Measurements from ENCODE around the gene NUB1.
A peak's percentile ranks its signal among the peaks of the same experiment; 100 is the strongest.

The NUB1 gene

DNA sequence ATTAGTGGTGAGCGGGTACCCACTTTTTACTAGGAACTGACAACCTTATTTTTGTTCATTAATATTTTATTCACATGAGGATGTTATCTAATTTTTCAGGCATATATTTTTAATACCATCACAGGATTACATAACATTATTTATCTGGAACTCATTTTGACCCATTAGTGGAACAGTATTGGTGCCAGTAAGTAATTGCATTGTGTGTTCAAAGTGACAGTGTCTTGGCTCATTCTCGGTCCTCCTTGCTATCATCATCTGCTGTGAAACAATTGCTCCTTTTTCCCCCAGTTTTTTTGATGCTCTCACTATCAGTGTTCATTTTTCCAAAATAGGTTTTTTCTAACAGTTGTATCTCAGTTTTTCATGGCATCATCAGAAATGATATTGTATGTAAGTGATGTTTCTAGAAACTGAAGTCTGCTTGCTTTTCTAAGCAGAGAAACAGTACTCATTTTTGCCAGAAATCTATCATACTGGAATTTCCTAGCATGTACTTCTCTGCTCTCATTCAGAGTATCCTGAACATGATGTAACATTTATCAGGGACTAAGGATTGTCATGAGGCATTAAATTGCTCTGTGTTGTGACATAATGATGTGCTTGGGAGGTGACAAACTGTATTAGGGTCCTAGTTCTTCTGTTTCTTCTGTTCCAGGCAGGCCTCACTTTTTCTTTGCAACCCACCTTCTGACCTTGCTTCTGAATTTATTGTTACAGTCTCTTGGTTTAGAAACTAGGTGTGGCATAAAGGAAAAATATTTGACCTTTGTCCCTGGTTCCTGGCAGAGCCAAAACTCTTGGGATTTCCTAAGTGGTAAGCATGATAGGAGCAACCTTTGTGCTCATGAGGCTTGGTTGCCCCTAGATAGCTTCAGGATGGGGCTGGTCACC, 4.2 kb downstream of the NUB1 start:
- Mint-ChIP-seq H3K9me3 (no peaks in the 10 kb centered on the region), H3K36me3 (peaks cover 11 to 13% of the 10 kb centered on the region in 2 donors), H3K4me3 (no peak overlapping the region), H3K27ac (peak overlapping the region; percentile 20), H3K4me1 (peaks cover 22 to 42% of the 10 kb centered on the region in 2 donors), H3K27me3 (no peaks in the 10 kb centered on the region)
- ATAC-seq (replicated peaks) (no peak), DNase-seq (no peak)

DNA sequence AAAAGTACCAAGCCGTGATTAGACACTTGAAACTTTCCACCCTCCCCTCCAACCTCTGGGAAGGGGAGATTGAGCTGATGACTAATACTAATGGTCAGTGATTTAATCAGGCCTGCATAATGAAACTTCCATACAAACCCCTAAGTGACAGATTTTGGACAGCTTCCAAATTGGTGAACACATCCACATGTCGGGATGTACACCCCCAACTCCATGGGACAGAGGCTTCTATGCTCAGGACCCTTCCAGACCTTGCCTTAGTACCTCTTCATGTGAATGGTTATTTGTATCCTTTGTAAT, 4.8 kb downstream of the NUB1 start:
- Mint-ChIP-seq H3K9me3 (no peaks in the 10 kb centered on the region), H3K27ac (peak overlapping the region; percentile 25), H3K4me3 (no peak overlapping the region), H3K4me1 (peaks cover 24 to 46% of the 10 kb centered on the region in 2 donors), H3K27me3 (no peaks in the 10 kb centered on the region), H3K36me3 (peaks cover 11 to 13% of the 10 kb centered on the region in 2 donors)
- DNase-seq (no peak), ATAC-seq (replicated peaks) (no peak)

DNA sequence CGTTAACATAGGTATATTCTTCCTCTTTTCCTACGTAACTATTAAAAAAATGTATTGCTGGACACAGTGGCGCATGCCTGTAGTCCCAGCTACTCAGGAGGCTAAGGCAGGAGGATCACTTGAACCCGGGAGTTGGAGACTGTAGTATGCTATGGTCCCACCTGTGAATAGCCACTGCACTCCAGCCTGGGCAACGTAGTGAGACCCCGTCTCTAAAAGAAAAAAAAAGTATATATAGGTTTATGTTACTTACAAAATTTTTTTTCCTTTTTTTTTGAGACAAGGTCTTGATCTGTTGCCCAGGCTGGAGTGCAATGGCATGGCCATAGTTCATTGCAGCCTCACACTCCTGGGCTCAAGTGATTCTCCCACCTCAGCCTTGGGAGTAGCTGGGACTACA, 5.6 kb downstream of the NUB1 start:
- no peak overlapping the region for H3K4me3 Mint-ChIP-seq
- peaks cover 31 to 54% of the 10 kb centered on the region in 2 donors for H3K4me1 Mint-ChIP-seq
- H3K27me3 Mint-ChIP-seq, result no peaks in the 10 kb centered on the region
- no peak for ATAC-seq (replicated peaks)
- no peaks in the 10 kb centered on the region for H3K9me3 Mint-ChIP-seq
- no peak for DNase-seq
- H3K27ac Mint-ChIP-seq, result no peak overlapping the region
- H3K36me3 Mint-ChIP-seq, result peaks cover 11 to 18% of the 10 kb centered on the region in 2 donors

DNA sequence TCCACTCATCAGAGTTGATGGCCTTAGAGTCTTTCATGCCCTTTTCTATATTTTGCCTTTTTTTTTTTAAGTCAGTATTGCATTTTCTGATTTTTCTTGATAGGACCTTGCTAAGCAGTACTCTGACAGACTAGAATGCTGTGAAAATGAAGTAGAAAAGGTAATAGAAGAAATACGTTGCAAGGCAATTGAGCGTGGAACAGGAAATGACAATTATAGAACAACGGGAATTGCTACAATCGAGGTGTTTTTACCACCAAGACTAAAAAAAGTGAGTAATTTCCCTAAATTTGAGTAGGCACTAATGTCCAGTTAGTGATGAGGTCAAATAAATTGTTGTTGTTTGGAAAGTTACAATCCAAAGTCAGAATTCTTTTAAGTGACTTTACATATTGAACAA, 7.4 kb downstream of the NUB1 start:
- ATAC-seq (replicated peaks), result no peak
- no peaks in the 10 kb centered on the region for H3K9me3 Mint-ChIP-seq
- H3K36me3 Mint-ChIP-seq, result peaks cover 12 to 27% of the 10 kb centered on the region in 2 donors
- no peaks in the 10 kb centered on the region for H3K27me3 Mint-ChIP-seq
- H3K27ac Mint-ChIP-seq, result peak overlapping the region; percentile 99
- DNase-seq, result no peak
- peak overlapping the region; percentile 80 to 93 for H3K4me3 Mint-ChIP-seq
- peaks cover 34 to 54% of the 10 kb centered on the region in 2 donors for H3K4me1 Mint-ChIP-seq

DNA sequence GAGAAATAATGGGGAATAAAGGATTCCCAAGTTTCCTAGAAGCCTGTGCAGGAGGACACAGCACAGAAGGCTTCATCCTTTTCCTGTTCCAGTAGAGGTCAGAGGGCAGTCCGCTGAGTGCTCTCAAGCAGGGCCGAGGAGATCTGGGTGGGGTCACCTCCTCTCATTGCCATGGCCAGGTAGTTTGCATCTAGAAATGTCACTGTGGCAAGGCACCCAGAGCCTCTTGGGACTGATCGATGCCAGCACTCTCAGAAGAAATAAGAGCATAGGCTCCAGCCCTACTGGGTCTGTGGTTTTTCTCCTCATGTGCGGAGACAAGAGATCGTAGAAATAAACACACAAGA, 7.9 kb downstream of the NUB1 start:
- peak overlapping the region; percentile 99 for H3K27ac Mint-ChIP-seq
- H3K4me3 Mint-ChIP-seq, result peak overlapping the region; percentile 80 to 93
- H3K27me3 Mint-ChIP-seq, result no peaks in the 10 kb centered on the region
- no peaks in the 10 kb centered on the region for H3K9me3 Mint-ChIP-seq
- ATAC-seq (replicated peaks), result peak; percentile 78 to 81
- peaks cover 12 to 31% of the 10 kb centered on the region in 2 donors for H3K36me3 Mint-ChIP-seq
- no peak for DNase-seq
- H3K4me1 Mint-ChIP-seq, result peaks cover 34 to 54% of the 10 kb centered on the region in 2 donors

DNA sequence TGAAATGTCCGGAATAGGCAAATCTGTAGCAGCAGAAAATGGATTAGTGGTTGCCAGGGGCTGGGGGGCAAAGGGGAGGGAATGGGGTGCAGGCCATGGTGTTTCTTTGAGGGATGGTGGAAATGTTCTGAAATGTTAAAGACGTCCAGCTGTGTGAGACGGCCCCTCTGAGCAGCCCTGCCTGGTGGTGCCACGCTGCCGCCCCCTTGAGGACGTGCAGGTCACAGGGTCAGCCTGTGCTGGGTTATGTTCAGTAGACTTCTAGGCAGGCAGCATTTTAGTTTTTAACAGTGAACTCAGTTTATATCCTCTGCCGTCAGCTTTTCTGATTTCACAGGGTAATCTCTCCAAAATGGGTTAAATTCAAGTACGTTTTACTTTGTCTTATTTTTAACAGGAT, 9.4 kb downstream of the NUB1 start:
- Mint-ChIP-seq H3K9me3 (no peaks in the 10 kb centered on the region), H3K4me1 (peaks cover 31 to 53% of the 10 kb centered on the region in 2 donors), H3K27ac (peak overlapping the region; percentile 90), H3K4me3 (peak overlapping the region; percentile 13 to 47), H3K27me3 (no peaks in the 10 kb centered on the region), H3K36me3 (peaks cover 12 to 38% of the 10 kb centered on the region in 2 donors)
- no peak for ATAC-seq (replicated peaks)
- DNase-seq, result peak; percentile 26

DNA sequence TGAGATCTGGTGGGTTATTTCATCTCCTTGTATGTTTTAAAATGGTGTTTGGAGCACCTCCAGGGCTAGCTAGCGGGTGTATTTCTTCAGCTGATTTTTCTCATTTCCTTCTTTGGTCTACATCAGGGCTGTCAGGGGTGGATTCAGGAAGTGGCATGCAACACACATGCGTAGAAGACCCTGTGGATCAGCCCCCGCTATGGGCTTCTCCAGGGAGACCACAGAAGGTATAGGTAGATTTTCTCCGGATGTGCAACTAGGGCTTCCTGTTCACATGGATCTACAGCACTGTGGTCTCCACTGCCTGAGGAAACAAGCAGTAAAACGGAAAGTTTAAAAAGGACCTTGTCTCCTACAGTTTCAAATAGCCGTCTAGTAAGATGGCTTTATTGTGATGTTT, 10.4 kb downstream of the NUB1 start:
- ATAC-seq (replicated peaks) (peak; percentile 54 to 59), DNase-seq (peak; percentile 66)
- peaks cover 15 to 45% of the 10 kb centered on the region in 2 donors for H3K36me3 Mint-ChIP-seq
- peak overlapping the region; percentile 90 for H3K27ac Mint-ChIP-seq
- H3K4me1 Mint-ChIP-seq, result peaks cover 30 to 46% of the 10 kb centered on the region in 2 donors
- H3K9me3 Mint-ChIP-seq, result no peaks in the 10 kb centered on the region
- peak overlapping the region; percentile 54 to 76 for H3K4me3 Mint-ChIP-seq
- H3K27me3 Mint-ChIP-seq, result no peaks in the 10 kb centered on the region

DNA sequence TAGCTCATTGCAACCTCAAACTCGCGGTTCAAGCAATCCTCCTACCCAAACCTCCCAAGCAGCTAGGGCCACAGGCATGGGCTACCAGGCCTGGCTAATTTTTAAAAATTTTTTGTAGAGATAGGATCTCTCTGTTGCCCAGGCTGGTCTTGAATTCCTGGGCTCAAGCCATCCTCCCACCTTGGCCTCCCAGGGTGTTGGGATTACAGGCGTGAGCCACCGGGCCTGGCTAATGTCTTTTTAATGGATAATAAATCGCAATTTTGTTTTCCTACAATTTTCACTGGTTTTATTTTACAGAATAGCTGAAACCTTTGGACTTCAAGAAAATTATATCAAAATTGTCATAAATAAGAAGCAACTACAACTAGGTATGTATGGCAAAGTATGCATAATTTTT, 10.9 kb downstream of the NUB1 start:
- Mint-ChIP-seq H3K27ac (no peak overlapping the region), H3K27me3 (no peaks in the 10 kb centered on the region), H3K36me3 (peaks cover 17 to 48% of the 10 kb centered on the region in 2 donors), H3K4me1 (peaks cover 30 to 46% of the 10 kb centered on the region in 2 donors), H3K4me3 (no peak overlapping the region), H3K9me3 (no peaks in the 10 kb centered on the region)
- ATAC-seq (replicated peaks) (no peak), DNase-seq (no peak)

DNA sequence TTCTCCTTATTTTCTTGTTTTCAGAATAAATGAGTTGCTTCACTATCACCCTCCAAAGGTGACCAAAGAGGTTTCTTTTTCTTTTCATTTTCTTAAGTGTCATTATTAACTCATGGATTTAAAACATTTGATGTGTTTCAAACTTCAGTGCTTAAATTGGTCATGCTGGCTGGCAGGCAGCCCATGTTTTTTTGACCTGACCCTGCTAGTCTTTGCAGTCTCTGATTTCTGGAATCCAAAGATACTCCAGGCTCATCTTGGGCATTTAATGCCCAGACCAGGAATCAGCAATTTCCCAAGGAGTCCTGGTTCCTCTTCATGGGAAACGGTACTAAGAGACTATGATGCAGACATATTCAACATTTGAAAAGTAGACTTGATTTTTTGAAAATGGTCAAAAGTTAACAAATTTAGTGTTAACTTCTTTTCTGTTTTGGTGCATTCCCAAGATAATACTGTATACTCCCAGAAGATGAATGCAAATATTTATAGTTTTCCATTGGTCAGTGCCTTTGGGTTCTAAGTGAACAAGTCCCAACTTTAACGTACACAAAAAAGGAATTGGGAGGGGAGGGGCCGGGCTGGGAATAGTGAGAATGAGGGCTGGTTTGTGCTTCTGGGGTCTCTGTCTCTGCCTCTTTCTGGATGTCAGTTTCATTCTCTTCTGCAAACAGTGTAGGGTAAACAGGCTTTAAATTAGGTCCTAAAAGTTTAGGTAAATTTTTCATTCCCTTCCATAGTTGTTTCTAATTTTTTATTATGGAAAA, 19.8 kb downstream of the NUB1 start:
- no peaks in the 10 kb centered on the region for H3K27me3 Mint-ChIP-seq

DNA sequence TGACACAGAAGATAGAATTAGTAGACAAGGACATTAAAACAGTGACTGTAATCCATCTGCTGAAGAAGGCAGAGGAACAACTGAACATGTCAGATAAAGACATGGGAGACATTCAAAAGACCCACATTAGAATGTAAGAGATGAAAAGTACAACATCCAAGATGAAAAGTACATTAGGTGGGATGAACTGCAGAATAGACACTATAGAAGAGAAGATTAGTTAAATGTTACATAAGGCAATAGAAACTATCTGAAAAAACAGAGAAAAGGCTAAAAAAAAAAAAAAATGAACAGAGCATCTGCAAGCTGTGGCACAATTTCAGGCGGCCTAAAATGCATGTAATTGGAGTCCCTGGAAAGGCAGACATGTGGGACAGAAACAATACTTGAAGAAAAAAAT, 21.6 kb downstream of the NUB1 start:
- Mint-ChIP-seq H3K4me1 (peaks cover 3 to 4% of the 10 kb centered on the region in 2 donors), H3K36me3 (peaks cover 36 to 42% of the 10 kb centered on the region in 2 donors), H3K9me3 (no peaks in the 10 kb centered on the region), H3K27me3 (no peaks in the 10 kb centered on the region), H3K27ac (no peak overlapping the region), H3K4me3 (no peak overlapping the region)
- DNase-seq (no peak), ATAC-seq (replicated peaks) (no peak)

More for the DNA sequence above, 19.8 kb downstream of the NUB1 start:
- Mint-ChIP-seq H3K4me3 (no peak overlapping the region), H3K27ac (no peak overlapping the region), H3K4me1 (no peaks in the 10 kb centered on the region), H3K36me3 (peaks cover 42 to 43% of the 10 kb centered on the region in 2 donors), H3K9me3 (no peaks in the 10 kb centered on the region)
- DNase-seq (no peak), ATAC-seq (replicated peaks) (no peak)

DNA sequence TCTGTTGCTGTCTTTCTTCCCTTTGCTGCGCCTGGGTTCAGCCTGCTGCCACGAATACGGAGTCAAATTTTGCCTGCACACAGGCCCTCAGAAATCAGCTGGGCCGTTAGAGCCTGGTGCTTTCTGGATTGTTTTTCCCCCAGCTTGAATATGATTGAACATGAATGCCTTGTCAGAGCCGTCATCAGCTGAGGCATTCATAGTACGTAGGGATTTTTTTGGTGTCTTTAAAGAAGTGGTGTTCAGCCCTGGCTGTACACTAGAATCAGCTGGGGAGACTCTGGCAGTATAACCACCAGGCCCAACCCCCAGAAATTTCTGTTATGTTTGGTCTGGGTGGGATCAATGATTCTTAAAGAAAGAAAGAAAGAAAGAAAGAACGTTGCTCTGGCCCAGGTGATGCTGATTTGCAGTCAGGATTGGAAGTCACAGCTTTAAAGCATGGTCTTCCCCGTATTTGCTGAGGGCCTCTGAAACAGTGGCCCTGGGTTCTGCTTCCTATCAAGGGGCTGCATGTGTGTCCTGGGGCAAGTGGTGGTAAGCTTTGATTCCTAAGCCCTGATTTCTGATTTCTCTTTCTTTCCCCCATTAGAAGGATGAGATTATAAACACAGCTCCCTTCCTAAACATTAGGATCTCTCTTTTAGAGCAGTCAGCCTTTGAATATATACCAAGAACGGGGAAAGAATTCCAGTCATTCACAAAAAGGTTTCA, 24.7 kb downstream of the NUB1 start:
- DNase-seq (no peak), ATAC-seq (replicated peaks) (no peak)
- Mint-ChIP-seq H3K36me3 (peaks cover 28 to 52% of the 10 kb centered on the region in 2 donors), H3K4me1 (peaks cover 5 to 6% of the 10 kb centered on the region in 2 donors), H3K9me3 (no peaks in the 10 kb centered on the region), H3K4me3 (no peak overlapping the region), H3K27ac (peak overlapping the region; percentile 75), H3K27me3 (no peaks in the 10 kb centered on the region)

DNA sequence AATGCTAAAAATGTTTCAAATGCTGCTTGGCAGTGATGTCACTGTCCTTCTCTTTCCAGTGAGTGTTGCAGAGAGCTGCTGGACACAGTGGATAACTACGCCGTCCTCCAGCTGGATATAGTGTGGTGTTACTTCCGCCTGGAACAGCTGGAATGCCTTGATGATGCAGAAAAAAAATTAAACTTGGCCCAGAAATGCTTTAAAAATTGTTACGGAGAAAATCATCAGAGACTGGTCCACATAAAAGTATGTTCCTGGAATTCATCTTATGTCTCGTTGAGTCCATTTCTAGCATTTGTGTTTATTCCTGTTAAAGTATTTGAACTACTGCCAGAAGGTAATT, 25.2 kb downstream of the NUB1 start:
- H3K27ac Mint-ChIP-seq, result no peak overlapping the region
- peaks cover 28 to 52% of the 10 kb centered on the region in 2 donors for H3K36me3 Mint-ChIP-seq
- H3K4me1 Mint-ChIP-seq, result peaks cover 5 to 6% of the 10 kb centered on the region in 2 donors
- DNase-seq (no peak), ATAC-seq (replicated peaks) (no peak)
- H3K27me3 Mint-ChIP-seq, result no peaks in the 10 kb centered on the region
- H3K9me3 Mint-ChIP-seq, result no peaks in the 10 kb centered on the region
- H3K4me3 Mint-ChIP-seq, result no peak overlapping the region

DNA sequence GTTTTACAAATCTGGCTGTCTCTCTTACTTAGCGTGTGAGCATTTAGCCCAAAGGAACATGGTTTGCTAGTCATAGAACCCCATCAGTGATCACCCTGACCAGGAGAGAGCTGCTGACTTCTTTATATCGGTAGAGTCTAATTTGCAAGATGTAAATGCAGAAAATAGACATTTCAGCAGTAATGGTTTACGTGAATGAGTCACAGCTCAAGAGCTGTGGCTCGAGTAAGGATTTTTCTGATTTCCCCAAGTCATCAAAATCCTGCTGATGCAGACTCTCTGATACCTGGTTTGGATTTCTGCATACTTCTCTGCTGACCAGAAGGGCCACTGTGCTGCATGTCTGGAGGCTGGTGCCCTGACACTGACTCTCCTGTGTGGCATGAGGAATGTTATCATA, 25.7 kb downstream of the NUB1 start:
- Mint-ChIP-seq H3K27ac (no peak overlapping the region), H3K27me3 (no peaks in the 10 kb centered on the region), H3K4me1 (peaks cover 5 to 6% of the 10 kb centered on the region in 2 donors), H3K4me3 (no peak overlapping the region), H3K36me3 (peaks cover 27 to 52% of the 10 kb centered on the region in 2 donors), H3K9me3 (no peaks in the 10 kb centered on the region)
- ATAC-seq (replicated peaks) (no peak), DNase-seq (no peak)

DNA sequence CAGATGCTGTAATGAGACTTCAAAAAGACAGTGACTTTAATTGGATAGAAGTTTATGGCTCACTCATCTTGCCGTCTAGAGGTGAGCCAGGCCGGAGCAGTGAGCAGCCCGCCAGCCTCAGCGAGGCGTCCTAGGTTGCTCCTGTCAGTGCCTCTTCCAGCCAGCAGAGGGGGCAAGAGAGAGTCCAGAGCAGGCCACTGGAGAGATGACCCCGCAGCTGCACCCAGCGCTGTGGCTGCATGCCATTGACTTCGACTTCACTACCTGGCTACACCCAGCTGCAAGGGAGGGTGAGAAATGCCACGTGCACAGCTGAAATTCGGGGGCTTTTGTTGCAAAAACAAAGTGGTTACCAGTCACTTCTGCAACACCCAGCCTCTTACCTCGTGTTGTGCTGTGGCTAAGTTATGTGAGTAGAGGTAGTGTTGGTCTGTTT, 26.5 kb downstream of the NUB1 start:
- Mint-ChIP-seq H3K4me1 (peaks cover 5 to 6% of the 10 kb centered on the region in 2 donors), H3K9me3 (no peaks in the 10 kb centered on the region), H3K4me3 (no peak overlapping the region), H3K27ac (no peak overlapping the region), H3K36me3 (peaks cover 22 to 51% of the 10 kb centered on the region in 2 donors), H3K27me3 (no peaks in the 10 kb centered on the region)
- DNase-seq (peak; percentile 66), ATAC-seq (replicated peaks) (peak; percentile 99 to 100)

Data from stimulated activated naive B cell treated with anti-CD40 and anti-IgM and Interleukin-4, amounts not matched to agents 10 μg/mL and 1 μg/mL and 100 μg/mL, for 72 hours (primary cell).